ENCODE data around the gene OTUD5.
"Not testable (repeated sequence)": the region's sequence is repeated elsewhere in the genome, so short reads cannot be mapped to it uniquely, and the experiment has no call there.

OTUD5 gene

DNA sequence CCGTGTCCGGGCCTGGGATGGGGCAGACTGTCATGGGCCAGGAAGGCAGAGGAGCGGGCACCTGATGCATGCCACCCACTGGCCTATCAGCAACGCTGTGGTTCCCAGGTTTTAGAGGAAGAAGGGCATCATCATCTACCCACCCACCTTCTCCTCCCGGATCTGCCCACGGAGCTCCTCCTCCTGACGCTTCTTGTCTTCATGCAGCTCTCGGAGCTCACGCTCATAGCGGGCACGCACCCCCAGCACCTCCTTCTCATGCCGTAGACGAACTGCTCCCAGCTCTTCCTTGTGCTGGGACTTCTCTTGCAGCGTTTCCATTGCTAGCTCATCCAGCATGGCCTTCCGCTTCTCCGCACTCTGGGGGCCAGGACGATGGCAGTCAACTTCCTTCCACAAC is 25.7 kb upstream of the OTUD5 start:
- TF ChIP-seq, protein P1, sequence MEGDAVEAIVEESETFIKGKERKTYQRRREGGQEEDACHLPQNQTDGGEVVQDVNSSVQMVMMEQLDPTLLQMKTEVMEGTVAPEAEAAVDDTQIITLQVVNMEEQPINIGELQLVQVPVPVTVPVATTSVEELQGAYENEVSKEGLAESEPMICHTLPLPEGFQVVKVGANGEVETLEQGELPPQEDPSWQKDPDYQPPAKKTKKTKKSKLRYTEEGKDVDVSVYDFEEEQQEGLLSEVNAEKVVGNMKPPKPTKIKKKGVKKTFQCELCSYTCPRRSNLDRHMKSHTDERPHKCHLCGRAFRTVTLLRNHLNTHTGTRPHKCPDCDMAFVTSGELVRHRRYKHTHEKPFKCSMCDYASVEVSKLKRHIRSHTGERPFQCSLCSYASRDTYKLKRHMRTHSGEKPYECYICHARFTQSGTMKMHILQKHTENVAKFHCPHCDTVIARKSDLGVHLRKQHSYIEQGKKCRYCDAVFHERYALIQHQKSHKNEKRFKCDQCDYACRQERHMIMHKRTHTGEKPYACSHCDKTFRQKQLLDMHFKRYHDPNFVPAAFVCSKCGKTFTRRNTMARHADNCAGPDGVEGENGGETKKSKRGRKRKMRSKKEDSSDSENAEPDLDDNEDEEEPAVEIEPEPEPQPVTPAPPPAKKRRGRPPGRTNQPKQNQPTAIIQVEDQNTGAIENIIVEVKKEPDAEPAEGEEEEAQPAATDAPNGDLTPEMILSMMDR (IDR thresholded peaks at IDR 0.05; ENCODE audit: borderline replicate concordance, insufficient read depth, low read depth, low read length) = no peak
- no peak overlapping the region for H3K4me3 ChIP-seq (ENCODE audit: low read depth, low read length)

DNA sequence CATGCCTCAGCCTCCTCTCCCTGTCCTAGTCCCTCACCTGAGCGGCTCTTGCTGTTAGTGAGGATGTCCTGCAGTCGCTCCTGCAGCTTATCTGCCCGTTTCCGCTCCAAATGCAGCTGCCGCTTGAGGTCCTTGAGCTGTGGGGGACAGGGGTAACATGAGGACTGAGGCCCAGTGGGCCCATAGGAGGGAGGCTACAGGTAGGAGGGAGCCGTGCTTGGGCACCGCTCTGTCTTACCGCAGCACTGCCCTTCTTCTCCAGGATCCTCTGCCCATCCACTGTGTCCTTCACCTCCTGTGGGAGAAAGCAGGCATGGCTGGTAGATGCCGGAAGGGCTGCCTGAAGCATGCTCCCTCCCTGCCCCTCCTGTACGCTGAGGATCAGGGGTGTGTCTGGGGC is 23.8 kb upstream of the OTUD5 start:
- TF ChIP-seq, protein P1 (IDR thresholded peaks at IDR 0.05; ENCODE audit: borderline replicate concordance, insufficient read depth, low read depth, low read length) = no peak
- no peak overlapping the region for H3K4me3 ChIP-seq (ENCODE audit: low read depth, low read length)

DNA sequence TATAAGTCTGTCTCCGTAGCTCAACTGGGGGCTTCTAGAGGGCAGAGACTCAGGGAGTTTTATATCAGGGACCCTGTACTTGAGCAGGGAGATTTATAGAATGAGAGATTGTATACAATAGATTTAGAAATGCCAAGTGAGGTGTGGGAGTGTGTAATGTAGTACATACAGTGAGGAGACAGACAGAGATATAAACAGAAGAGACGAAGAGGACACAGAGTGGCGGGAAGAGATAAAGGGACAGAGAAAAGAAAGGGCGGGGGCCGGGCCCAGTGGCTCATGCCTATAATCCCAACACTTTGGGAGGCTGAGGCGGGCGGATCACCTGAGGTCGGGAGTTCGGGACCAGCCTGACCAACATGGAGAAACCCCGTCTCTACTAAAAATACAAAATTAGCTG is 22.9 kb upstream of the OTUD5 start:
- not testable (repeated sequence) for H3K4me3 ChIP-seq (ENCODE audit: low read depth, low read length)

DNA sequence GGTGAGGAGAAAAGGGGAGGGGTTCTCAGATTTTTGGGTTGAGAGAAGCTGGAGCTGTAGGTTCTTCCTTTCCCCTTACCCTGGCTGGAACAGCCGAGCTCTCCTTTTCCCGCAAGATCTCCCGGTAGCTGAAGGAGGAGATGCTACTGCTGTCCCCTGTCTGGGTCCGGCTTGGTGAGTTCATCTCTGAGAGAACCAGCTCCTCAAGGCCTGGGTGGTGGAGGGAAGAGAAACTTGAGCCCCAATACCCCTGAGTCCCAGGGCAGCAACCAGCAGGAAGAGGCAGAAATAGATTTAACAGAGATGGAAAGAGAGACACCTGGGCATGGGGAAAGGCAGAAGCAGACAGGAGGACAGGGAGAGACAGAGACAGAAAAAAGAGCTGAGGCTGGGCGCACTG is 20.8 kb upstream of the OTUD5 start:
- TF ChIP-seq, protein P1 (IDR thresholded peaks at IDR 0.05; ENCODE audit: borderline replicate concordance, insufficient read depth, low read depth, low read length) = no peak
- H3K4me3 ChIP-seq (ENCODE audit: low read depth, low read length) = no peak overlapping the region

DNA sequence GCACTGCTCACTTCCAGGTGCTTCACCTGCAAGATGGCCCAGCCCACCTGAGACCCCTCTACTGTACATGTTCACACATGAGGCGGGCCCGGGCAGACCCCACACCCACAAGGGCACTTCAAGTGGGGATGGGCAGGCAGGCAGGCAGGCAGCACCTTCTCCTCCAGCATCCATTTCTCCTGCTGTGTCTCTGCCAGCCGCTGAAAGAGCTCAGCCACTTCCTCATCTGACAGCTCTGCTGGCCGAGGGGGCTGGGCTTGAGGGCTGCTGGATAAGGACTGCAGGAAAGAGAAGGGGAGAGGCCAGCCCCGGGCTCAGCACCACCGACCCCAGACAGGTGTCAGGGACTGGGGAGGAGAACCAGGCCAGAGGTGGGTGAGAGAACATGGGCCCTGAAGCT is 18.7 kb upstream of the OTUD5 start:
- no peak overlapping the region for H3K4me3 ChIP-seq (ENCODE audit: low read depth, low read length)
- TF ChIP-seq, protein P1 (IDR thresholded peaks at IDR 0.05; ENCODE audit: borderline replicate concordance, insufficient read depth, low read depth, low read length) = no peak

DNA sequence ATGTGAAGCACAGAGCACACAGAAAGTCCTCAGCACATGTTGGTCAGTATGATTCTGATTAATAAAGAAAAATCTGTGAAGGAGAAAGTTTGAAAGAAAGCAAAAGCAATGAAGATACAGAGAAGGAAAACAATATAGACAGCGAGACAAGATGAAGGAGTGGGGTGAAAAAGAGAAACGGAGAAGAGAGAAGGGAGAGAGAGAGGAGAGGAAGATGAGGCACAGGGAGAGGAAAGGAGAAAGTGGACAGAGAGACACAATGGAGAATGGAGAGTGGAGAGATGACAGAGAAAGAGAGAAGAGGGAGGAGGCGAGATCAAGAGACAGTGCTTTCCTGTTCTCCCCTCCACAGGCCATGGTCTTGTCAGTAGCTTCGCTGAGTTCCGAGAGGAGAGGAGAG is 18.1 kb upstream of the OTUD5 start:
- no peak overlapping the region for H3K4me3 ChIP-seq (ENCODE audit: low read depth, low read length)
- TF ChIP-seq, protein P1 (IDR thresholded peaks at IDR 0.05; ENCODE audit: borderline replicate concordance, insufficient read depth, low read depth, low read length) = no peak

DNA sequence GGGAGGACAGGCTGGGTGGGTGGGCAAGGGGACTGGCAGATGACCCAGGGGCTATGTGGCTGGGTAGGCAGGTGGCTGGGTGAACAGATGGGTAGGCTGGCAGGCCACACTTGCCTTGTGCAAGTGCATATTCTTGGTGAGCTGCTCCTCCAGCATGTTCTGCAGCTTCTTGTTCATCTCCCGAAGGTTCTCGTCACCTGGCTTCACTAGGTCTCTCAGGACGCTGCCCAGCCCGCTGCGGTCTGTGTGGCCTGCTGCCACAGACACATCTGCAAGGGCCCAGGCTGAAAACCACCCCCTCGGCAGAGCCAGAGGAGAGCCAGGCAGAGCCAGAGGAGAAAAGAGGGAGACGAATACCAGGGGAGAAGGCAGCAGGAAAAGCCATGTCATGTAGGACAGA is 17.6 kb upstream of the OTUD5 start:
- H3K4me3 ChIP-seq (ENCODE audit: low read depth, low read length) = no peak overlapping the region
- TF ChIP-seq, protein P1 (IDR thresholded peaks at IDR 0.05; ENCODE audit: borderline replicate concordance, insufficient read depth, low read depth, low read length) = no peak

DNA sequence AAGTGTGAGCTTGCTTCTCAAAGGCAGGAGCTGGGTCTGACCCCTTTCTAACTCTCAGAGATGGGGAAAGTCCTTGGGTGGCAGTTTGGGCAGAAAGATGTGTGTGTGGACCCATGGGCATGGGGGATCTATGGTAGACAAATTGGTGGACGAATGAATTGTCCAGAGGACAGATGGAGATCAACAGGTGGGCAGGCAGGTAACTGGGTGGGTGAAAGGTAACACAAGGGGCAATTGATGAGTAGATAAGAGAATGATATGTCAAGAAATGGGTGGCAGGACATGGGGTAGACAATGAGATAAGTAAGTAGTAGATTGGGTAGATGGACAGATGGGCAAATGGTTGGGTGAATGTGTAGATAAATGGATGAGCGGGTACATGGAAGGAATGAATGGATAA is 17.2 kb upstream of the OTUD5 start:
- H3K4me3 ChIP-seq (ENCODE audit: low read depth, low read length) = no peak overlapping the region
- TF ChIP-seq, protein P1 (IDR thresholded peaks at IDR 0.05; ENCODE audit: borderline replicate concordance, insufficient read depth, low read depth, low read length) = no peak

All from GM12875 (cell line).